Epithelial cell of esophagus (primary cell): ENCODE data around the gene THAP12.

Source experiments
- DNase-seq: peaks from one replicate; pipeline ENCODE4 v3.0.0; 2010; ENCODE audit warnings: low read depth
- H3K4me3 ChIP-seq: 2 replicates; pipeline ENCODE4 v1.5.1; 2011; ENCODE audit warnings: mild to moderate bottlenecking, low read length, control low read depth
- CTCF ChIP-seq: IDR thresholded peaks from 2 replicates; pipeline ENCODE4 v1.5.1; 2011; ENCODE audit warnings: low read depth, mild to moderate bottlenecking, low read length, control low read depth, inconsistent platforms; ENCODE audit not compliant: insufficient read depth; ENCODE audit errors: missing control alignments

The THAP12 gene

GRCh38 chr11:76380159-76380976 is 564 bp downstream of the THAP12 start:
- peak; percentile 29 for DNase-seq
- H3K4me3 ChIP-seq, result peak overlapping the region; percentile 89
- TF ChIP-seq CTCF, result no peak

GRCh38 chr11:76379807-76380158 is 1.1 kb downstream of the THAP12 start:
- TF ChIP-seq CTCF, result no peak
- DNase-seq, result no peak
- H3K4me3 ChIP-seq, result peak overlapping the region; percentile 89

GRCh38 chr11:76376746-76377558 is 4.0 kb downstream of the THAP12 start:
- no peak for DNase-seq
- H3K4me3 ChIP-seq, result no peak overlapping the region
- no peak for TF ChIP-seq CTCF

GRCh38 chr11:76371170-76371569 is 9.8 kb downstream of the THAP12 start:
- TF ChIP-seq CTCF, result no peak
- no peak overlapping the region for H3K4me3 ChIP-seq
- DNase-seq, result peak; percentile 89

- no peak overlapping the region for H3K4me3 ChIP-seq
- no peak for DNase-seq
- TF ChIP-seq CTCF, result no peak
These were observed 11.5 kb downstream of the THAP12 start for GRCh38 chr11:76369406-76369805.

GRCh38 chr11:76368490-76368889 is 12.4 kb downstream of the THAP12 start:
- no peak for TF ChIP-seq CTCF
- DNase-seq, result no peak
- no peak overlapping the region for H3K4me3 ChIP-seq
